GM21825 (cell line): ENCODE results near the gene MAGI3.
"Not testable (repeated sequence)": the region's sequence is repeated elsewhere in the genome, so short reads cannot be mapped to it uniquely, and the experiment has no call there.

ENCODE experiments used
- ATAC-seq: cut with Tn5 transposase; IDR thresholded peaks from one replicate; pipeline ENCODE4 v1.9.1; 2021; ENCODE audit warnings: mild to moderate bottlenecking, moderate library complexity; ENCODE audit not compliant: unreplicated experiment

MAGI3 gene

DNA sequence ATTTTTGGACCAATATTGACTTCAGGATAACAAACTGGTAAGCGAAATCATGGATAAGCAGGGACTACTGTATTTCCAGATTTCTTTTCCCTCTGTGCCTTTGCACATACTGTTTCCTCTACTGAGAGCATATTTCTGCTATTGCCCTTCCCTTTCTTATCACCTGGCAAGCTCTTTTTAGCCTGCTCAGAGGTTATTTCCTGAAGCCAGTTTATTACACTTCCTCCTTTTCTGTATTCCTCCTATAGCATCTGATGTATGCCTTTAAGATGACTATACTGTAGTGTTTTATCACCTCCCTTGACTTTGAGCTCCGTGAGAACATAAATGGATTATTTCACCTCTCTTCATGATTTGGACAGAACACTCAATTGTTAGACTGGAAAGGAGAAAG, 49.0 kb downstream of the MAGI3 start:
- no peak for ATAC-seq

DNA sequence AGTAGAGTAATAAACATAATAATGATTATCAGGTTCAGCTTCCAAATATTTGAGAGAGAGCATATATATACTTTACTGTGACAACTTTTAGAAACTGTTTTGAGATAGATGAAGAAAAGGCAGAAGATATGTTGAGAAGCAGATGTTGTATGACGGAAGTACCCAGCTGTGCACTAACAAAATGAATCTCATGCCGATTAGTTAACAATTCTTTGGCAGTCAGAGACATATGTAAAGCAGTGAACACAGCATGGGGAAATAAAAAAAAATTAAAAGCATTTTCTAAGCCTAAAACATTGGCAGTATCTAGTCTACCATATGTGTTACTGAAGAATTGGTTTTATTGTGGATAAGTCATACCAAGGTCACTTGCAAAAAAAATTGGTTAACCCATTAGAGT, 51.8 kb downstream of the MAGI3 start:
- no peak for ATAC-seq

GRCh38 chr1:113444857-113445256, 54.5 kb downstream of the MAGI3 start:
- no peak for ATAC-seq

DNA sequence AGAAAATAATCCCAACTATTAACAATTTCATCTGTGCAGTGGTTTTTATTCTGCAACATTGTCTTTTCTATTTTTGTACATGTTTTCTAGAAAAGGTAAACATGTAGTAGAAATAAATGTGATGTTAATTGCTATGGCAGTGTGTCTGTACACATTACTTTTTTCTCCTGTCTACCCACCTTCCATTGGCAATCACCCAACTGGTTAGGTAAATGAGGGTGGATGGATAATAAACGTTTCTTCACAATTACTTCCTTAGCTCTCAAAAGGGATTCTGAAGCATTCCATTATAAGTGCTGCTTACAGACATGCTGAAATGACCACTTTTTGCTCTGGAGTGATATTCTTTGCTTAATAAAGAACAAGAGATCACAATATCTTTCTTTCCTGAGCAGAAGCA, 61.4 kb downstream of the MAGI3 start:
- no peak for ATAC-seq

GRCh38 chr1:113452921-113453770, 62.8 kb downstream of the MAGI3 start:
- no peak for ATAC-seq

- no peak for ATAC-seq
These were observed 63.4 kb downstream of the MAGI3 start for GRCh38 chr1:113453771-113454083.

DNA sequence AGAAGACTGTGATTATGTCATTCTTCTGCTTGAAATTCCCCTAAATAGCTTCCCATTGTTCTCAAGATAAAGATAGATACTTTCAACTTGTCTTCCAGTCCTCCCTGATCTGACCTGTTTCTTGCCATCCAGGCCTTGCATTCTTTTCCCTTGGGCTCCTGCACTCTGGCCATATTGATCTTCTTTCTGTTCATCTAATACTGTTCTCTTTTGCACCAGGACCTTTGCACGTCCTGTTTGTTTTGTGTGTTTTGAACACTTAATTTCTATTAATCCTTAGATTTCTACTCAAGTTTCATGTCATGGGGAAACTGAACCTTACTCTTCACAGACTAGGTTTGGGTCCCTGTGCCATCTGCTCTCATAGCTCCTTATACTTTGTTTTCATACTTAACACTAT, 65.1 kb downstream of the MAGI3 start:
- ATAC-seq, result no peak

GRCh38 chr1:113456967-113457366, 66.7 kb downstream of the MAGI3 start:
- no peak for ATAC-seq

- ATAC-seq, result no peak
These were observed 69.0 kb downstream of the MAGI3 start for GRCh38 chr1:113459279-113459678.

DNA sequence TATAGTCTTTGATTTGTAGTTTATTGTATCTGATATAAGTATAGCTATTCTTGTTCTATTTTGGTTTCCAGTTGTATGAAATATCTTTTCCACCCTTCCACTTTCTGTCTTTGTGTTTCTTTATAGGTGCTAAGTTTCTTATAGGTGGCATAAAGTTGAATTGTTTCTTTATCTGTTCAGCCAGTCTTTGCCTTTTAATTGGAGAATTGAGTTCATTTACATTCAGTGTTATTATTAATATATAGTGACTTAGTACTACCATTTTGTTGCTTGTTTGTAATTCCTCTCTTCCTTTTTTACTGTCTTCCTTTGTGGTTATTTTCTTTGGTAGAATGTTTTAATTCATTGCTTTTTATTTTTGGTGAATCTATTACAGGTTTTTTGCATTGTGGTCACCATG, 77.7 kb downstream of the MAGI3 start:
- ATAC-seq, result no peak

- not testable (repeated sequence) for ATAC-seq
These were observed 88.3 kb downstream of the MAGI3 start for GRCh38 chr1:113478427-113479195.

DNA sequence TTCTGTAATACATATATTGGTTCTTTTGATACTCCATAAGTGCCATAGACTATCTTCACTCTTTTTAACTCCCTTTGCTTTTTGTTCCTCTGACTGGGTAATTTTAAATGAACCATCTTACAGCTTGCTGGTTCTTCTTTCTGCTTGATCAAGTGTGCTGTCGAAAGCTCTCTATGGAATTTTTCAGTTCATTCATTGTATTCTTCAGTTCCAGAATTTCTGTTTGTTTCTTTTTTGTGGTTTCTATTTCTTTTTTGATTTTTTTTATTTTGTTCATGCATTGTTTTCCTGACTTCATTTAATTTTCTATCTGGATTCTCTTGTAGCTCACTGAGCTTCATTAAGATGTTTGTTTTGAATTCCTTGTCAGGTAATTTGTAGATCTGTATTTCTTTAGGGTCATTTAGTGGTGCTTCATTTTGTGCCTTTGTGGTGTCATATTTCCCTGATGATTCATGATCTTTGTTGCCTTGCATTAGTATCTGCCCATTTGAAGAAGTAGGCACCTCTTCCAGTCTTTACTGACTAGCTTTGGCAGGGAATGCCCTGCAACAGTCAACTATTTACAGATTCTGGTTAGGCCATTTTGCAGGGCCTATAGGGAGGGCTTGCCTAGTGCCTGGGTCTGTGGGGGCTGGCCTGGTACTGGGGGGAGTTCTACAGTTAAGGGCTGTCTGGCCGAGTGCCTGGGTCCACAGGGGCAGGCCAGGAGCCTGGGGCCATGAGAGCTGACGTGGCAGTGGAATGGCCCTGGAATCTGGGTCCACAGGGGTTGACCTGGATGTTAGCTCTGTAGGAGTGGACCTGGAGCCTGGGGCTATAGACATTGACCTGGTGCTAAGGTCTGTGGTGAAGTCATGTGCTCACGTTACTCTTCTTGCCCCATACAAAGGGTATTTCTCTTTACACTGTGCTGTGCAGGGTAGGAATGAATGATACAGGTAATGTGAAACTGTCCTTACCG, 89.7 kb downstream of the MAGI3 start:
- no peak for ATAC-seq

GRCh38 chr1:113485131-113485530, 94.8 kb downstream of the MAGI3 start:
- not testable (repeated sequence) for ATAC-seq

DNA sequence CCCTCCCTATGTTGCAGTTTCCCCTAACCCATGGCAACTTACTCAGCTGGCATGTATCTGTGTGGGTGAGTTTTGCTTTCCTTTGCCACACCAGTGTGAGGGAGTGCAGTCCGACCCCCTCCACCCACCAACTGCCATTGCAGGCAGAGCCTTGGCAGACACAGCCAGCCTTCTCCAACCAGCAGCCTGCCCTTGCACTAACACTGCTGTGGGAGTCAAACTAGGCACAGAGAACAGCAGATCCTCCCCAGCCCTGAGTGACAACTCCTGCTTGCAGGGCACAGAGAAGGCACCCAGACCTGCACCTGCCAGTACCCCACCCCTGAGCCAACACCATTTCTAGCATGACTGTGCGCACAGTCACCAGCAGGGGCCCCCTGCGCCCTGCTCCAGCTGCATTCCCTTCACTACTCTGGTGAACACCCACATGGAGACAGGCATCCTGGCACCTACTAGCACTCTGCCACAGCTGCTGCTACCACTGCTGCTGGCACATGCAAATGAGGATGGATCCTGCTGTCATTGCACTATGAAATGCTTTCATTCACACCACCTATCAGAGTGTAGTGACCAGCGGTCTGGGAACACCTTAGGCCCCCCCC, 98.4 kb downstream of the MAGI3 start:
- ATAC-seq, result no peak

- ATAC-seq, result no peak
These were observed 100.1 kb downstream of the MAGI3 start for GRCh38 chr1:113490384-113490783.

GRCh38 chr1:113493533-113493932, 103.2 kb downstream of the MAGI3 start:
- ATAC-seq, result no peak

GRCh38 chr1:113505357-113505756, 115.0 kb downstream of the MAGI3 start:
- no peak for ATAC-seq

DNA sequence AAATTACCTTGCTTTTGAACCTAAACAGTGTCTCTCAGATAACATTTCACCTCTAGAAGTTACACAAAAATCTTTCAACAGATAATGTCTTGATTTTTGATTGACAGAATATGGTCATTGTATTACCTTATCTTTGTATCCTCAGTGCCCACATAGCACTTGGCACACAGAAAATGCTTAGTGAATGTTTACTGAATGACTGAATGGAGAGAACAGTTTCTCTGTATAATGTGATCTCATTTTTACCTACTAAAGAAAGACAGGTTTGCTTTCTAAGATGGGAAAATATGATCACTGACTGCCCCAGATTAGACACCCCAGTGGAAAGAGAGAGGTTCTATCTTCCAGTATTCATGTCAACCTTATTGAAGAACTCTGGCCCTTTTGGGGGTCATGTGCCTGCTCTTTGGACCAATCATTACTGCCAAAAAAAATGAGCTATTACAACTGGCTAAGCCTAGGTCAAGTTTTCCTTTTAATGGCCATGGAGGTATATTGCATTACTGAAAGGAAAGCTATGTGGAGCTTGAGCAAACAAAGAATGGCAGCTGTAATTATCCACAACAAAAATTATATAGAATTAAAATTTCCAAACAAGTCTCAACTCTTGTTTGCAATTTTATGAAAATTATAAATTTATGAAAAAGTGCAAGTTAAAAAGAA, 117.4 kb downstream of the MAGI3 start:
- ATAC-seq, result no peak

- no peak for ATAC-seq
These were observed 118.2 kb downstream of the MAGI3 start for GRCh38 chr1:113508364-113509164.
